Activated CD8-positive, alpha-beta memory T cell treated with anti-CD3 and anti-CD28 coated beads for 1 hour (primary cell): Measurements from ENCODE around the gene OR10A5.
"Not testable (repeated sequence)": the region's sequence is repeated elsewhere in the genome, so short reads cannot be mapped to it uniquely, and the experiment has no call there.

Experiments used
- DNase-seq, 2 donors: peaks; one replicate each; pipeline ENCODE4 v3.0.0-alpha.2; 2020; ENCODE audit warnings: low read depth in 1 of 2; ENCODE audit errors: extremely low read depth in 1 of 2

OR10A5 gene, protein sequence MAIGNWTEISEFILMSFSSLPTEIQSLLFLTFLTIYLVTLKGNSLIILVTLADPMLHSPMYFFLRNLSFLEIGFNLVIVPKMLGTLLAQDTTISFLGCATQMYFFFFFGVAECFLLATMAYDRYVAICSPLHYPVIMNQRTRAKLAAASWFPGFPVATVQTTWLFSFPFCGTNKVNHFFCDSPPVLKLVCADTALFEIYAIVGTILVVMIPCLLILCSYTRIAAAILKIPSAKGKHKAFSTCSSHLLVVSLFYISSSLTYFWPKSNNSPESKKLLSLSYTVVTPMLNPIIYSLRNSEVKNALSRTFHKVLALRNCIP

DNA sequence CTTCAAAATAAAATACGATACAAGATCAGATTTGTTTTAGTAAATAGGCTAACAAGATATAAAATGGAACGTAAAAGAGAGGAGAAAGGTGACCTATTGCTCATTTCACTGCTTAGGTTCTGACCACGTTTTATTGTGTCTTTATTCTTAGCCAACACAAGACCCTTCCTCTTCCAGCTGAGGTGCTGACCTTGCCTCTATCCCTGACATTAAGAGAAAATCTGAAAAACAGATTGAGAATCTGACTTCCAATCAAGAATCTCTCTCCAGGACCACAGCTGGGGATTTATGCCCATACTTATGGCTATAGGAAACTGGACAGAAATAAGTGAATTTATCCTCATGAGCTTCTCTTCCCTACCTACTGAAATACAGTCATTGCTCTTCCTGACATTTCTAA, at the start of gene OR10A5:
Gene OR10A5, plus strand, starts transcription at position 301 of the 400 bp plus-strand sequence. Its CDS starts 0 bp downstream, at position 301.
- no peak for DNase-seq

DNA sequence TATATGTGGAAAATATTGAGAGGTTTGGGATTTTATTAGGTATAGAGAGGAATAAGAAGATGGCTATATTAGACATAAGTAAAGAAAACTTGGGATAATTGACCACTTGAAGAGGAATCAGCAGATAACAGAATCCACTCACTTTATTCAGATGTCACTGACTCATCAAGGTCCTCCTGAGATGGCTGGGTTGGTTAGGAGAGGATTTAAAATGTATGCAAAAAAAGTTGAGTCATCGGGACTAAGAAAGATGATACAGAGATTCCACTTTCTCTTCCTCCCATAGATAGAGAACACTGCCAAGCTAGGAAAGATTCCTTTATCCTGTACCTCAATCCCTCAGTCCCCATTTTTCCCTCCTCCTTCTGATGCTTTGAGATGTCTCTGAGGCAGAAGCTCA, 46.1 kb upstream of the OR10A5 start, which contains the start of gene OR6A2:
Gene OR6A2, minus strand, starts transcription at position 288 of the 400 bp plus-strand sequence. CDS start 3,981 bp downstream, outside the sequence.
- no peak for DNase-seq

DNA sequence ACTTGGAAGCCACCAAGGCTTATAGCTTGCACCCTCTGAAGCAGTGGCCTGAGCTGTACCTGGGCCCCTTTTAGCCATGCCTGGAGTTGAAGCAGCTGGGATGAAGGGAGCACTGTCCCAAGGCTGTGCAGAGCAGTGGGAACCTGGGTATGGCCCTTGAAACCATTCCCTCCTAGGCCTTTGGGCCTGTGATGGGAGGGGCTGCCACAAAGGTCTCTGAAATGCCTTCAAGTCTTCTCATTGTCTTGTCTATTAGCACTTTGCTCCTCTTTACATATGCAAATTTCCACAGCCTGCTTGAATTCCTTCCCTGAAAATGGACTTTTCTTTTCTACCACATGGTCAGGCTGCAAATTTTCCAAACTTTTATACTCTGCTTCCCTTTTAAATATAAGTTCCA, 44.4 kb upstream of the OR10A5 start:
- not testable (repeated sequence) for DNase-seq

DNA sequence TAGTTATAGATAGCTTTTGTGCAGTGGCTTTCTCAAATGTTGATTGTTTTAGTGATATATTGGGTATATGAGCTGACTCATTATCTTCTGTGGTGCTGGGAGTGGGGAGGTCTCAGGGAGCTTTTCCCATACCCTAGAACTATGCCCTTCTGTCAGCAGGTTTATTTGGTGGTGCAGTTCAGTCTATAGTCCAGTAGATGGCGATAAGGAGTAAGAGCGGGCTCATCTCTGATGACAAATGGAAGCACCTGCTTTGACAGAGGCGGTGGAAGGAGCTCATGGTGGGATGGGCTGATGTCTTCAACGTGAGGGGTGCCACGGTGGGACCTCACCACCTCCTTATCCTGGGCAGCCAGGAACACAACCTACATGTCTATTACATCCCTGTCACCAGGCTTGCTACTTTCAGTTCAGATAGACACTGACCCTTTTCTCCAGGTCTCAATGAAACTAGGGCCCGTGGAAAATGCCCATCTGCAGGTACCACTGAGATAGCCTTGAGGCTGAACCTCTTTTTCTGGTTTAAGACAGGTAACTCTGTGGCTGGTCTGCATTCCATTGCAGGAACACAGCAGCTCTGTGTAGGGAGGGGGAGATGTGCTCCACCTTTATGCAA, 33.0 kb upstream of the OR10A5 start:
- DNase-seq = no peak

DNA sequence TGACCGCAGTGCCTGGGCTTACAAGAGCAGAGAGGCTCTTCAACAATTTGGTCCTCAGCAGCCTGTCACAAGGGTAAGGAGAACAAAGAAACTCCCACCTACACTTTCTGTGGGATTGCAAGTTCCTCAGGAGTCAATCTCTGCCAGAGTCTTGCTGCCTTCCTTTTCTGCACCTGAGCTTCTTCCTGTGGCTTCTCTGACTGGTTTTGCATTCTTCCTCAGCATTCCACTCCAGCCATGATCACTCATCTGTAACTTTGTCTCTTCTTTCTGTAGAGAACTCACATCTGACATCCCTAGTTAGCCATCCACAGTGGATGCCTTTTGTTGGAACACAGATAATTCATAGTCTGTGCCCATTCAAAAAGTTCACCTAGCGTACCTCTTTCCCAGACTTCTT, 31.8 kb upstream of the OR10A5 start:
- no peak for DNase-seq

DNA sequence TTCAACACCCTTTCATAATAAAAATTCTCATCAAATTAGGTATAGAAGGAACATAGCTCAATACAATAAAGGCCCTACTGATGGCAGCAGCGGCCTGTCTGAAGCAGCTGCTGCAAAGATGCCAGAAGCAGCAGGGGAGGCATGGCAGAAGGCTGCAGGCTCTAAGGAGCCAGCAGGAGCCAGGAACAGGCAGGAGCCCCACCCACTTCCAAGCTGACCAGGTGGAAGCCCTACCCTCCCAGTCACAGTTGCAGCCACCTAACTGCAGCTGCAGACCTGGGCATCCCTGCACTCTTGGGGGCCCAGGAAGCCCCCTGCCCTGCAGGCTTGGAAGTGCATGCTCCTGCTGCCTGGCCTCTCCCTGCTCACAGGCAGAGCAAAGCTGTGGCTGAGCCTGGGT, 27.8 kb upstream of the OR10A5 start:
- DNase-seq = no peak

DNA sequence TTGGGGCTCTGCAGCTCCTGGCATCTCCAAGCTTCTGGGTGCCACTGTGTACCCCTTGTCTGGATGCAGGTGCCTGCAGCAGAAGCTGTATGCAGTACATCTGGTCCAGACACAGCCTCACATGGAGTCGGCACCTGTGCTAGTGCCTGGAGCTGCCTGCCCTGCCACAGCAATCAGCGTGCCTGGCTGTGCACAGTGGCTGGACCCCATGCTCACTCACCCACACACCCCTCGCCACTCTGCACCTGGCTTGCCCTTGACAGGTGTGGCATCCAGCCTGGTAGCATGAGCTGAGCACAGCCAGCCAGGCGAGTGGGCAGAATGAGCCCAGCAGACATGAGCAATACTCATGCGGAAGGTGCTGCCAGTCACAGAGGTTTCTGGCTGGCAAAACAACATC, 26.5 kb upstream of the OR10A5 start:
- no peak for DNase-seq

DNA sequence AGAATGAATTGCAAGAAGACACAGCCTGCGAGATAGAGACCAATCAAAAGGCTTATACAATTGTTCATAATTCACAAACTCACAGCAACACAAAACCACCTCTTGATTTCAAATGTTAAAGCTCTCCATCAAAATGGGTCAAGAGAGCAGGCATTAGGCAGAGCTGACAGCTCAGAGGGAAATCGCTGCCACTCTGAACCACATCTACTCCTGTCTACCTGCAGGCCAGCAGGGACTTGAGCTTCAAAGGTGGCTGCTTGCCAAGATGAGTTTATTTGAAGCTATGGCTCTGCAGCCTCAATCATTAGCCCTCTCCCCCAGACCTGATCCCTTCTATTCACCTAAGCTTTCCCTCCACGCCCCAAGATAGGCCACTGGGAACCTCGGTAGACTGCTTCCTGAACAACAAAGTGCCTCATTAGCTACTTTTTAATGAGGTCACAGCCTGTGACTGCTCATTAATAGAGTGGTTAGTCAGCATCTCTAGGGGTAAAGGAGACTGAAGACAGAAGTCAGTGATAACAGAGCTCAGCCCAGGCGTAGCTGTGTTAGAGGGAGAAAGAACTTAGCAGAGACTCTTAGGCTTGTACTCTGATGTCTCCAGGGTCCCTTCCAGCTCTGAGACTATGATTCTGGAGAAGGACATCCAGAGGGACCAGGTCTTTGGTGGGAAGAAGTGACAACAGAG, 21.2 kb upstream of the OR10A5 start:
- no peak for DNase-seq

DNA sequence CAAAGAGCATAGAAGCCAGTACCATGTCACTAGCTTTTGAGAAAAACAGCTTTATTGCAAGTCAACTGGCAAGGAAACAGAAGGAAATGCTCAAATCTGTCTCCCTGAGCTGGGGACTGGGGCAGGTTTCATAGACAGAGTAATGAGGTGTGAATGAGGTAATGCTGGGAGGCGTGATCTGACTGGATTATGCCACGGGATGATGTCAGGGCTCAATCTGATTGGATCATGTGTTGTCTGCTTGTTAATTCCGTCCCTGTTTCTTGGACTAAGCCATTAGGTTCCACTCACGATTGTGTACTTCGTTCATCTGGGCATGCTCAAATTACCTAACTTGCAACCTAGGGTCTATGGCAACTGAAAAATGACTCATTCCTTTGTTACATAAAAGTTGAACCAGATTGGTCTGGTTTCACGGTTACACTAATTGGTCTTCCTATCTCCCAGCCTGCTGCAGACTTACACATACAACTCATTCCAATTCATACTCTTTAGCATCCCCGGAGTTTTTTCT, 20.2 kb upstream of the OR10A5 start:
- DNase-seq = no peak

DNA sequence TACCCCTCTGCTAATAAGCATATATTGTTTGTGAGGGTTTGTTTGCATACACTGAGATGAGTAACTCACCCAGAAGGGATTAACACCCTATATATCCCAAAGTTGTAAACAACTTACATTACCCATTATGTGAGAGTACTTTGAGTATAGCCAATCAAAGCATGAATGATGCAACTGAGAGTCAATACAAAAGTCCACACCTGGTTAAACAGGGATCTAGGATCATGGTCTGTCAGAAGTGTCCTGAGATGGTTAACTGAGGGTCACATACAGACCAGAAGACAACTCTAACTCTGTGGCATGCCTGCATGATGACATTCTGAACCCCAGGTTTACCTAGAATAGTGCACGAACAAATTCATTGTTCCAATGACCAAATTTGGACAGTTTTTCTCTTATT, 17.4 kb upstream of the OR10A5 start:
- DNase-seq = no peak

DNA sequence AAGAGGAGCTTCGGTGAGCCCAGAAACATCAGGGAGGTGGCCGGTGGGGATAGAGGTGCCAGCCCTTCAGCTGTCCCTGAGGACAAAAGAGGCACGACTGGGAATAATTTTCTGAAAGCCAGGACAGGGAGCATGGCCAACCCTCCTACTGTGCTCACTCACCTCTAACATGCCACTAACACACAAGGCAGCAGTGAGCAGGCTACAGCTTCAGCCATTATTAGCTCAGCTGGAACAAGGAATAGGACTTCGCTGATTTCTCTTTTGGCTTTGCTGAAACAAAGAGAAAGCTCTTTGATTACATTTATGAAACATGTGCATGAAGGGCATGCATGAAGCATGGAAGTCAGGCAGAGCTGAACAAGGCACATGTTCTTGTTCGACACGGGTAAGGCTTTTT, 12.1 kb upstream of the OR10A5 start:
- no peak for DNase-seq

DNA sequence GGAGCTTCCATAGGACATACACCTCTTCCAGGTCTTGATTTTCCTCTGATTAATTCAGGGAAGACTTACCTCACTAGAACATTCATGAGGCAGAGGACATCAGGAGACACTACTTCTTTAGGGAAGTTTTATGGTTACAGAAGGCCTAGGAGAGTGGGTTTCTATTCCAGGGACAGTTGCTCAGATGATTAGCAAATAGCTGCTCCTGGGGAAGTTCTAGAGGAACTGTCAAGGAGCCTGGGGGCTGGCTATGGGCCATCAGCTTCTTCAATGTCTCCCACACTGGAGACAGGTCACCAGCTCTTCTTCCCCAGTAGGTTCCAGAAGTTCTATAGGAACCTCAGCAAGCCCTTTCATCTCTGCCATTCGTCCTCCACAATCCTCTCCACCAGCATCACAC, 11.5 kb upstream of the OR10A5 start:
- DNase-seq = no peak

DNA sequence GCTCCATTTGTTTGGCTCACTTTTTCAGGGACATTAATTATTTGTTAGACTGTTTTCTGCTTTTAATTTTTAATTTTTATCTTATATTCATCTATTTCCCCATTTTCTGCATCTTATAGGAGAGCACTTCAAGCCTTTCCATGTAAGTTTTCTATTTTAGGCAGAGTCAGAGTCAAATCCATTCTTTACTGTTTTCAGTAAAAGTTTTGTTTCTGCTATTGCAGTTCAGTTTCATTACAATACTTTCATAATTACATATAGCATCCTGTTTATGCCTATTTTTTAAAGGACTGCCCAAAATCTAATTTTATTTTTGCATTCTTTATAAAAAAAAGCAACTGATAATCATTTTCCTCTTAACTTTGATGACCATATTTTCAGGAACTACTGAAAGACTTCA, 3.8 kb upstream of the OR10A5 start:
- DNase-seq = no peak

DNA sequence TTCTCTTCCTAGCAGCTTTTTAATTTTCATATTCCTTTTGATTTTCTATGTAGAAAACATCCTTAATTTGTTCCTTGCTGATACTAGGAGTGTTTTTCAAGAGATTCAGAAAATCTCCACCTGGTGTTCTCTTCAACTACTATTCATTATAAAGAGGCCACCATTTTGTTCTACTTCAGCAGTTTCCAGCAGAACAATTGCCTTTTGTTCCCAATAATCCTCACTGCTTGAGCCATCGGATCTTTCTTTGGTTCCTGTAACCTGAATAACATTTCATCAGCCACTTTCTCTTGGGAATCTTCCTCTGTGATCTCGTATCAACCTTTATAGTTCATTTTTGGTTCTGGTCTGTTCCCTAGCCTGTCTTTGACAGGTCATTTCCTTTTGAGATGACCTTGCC, 1.8 kb upstream of the OR10A5 start:
- no peak for DNase-seq

DNA sequence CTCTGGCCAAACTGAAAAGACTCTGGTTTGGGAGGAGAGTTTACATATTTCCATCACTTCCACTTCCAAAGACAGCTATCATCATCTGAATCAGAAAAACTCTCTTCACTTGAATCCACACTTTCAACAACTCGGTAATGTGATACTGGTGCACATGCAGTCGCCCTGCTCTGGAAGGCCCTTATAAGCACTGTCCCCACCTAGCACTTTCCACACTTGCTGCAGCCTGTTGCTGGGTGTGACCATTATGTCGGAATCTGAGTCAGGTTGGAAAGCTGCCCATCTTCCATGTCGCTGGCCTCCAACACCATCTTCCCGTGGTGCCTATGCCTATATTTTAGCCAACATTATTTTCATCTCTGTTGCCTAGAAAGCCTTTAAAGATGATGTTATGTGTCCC, 1.1 kb upstream of the OR10A5 start:
- no peak for DNase-seq

DNA sequence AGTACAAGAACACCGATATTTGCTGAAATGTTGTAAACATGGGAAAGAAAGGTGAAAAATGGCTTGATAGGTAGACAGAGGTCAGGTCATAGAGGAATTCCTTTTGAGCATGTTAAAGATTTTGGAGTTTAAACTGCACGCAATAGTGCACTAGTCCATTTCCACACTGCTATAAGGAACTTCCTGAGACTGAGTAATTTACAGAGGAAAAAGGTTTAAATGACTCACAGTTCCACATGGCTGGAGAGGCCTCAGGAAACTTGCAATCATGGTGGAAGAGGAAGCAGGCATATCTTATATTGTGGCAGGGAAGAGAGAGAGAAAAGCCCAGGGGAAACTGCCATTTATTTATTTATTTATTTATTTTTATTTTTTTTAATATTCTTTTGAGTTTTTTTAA, 5.0 kb downstream of the OR10A5 start:
- no peak for DNase-seq

DNA sequence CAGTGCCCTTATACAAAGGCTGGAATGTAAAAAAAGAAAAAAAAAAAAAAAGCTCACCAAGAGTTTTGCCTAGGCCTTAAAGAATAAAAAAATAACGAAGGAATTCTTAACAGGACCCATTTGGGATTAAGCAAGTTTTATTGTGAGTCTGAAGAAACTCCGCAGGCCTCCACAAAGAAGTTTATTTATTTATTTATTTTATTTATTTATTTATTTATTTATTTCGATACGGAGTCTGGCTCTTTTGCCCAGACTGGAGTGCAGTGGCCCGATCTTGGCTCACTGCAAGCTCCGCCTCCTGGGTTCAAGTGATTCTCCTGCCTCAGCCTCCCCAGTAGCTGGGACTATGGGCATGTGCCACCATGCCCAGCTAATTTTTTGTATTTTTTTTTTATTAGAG, 9.3 kb downstream of the OR10A5 start:
- DNase-seq = not testable (repeated sequence)

DNA sequence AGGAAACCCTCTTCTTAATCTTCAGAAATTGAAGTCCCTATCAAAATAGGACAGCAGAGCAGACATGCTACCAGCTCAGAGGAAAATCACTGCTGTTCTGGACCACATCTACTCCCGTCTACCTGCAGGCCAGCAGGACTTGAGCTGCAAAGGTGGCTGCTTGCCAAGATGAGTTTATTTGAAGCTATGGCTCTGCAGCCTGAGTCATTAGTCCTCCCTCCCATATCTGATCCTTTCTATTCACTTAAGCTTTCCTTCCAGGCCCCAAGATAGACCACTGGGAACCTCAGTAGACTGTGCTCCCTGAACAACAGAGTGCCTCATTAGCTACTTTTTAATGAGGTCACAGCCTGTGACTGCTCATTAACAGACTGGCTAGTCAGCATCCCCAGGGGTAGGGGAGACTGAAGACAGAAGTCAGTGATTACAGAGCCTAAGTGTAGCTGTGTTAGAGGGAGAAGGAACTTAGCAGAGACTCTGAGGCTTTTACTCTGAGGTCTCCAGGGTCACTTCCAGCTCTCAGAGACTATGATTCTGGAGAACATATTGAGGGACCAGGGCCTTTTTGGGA, 10.6 kb downstream of the OR10A5 start:
- no peak for DNase-seq

DNA sequence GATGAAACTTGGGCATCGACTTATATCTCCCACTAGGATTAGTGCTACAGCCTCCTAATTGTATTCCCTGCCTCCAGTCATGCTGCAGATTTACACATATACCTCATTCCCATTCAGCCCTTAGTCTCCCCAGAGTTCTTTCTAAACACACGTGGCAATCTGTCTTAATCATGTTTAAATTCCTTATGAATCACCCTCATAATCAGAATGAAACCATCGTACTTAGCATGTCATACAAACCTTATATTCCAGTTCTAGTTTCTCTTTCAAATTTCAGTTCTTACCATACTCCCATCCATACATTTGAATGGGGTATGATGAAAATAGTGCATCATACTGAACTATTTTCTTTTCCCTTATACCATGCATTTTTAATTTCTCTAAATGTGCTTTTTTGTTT, 11.4 kb downstream of the OR10A5 start:
- DNase-seq = no peak

DNA sequence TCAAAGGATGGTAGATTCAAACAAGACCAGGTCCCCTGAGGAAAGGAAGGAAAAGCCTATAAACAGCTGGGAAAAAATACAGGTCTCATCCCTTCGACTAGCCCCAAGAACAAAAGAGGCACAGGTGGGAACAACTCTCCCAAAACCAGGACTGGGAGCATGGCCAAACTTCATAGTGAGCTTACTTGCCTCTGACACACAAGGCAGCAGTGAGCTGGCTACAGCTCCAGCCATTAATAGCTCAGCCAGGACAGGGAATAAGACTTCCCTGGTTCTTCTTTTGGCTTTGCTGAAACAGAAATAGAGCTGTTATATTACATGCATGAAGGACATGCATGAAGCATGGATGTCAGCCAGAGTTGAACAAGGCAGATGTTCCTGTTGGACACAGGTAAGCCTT, 17.5 kb downstream of the OR10A5 start, which contains the start of gene OR10A2:
Gene OR10A2, plus strand, starts transcription at position 97 of the 400 bp plus-strand sequence. CDS start 6,698 bp downstream, outside the sequence.
- no peak for DNase-seq

DNA sequence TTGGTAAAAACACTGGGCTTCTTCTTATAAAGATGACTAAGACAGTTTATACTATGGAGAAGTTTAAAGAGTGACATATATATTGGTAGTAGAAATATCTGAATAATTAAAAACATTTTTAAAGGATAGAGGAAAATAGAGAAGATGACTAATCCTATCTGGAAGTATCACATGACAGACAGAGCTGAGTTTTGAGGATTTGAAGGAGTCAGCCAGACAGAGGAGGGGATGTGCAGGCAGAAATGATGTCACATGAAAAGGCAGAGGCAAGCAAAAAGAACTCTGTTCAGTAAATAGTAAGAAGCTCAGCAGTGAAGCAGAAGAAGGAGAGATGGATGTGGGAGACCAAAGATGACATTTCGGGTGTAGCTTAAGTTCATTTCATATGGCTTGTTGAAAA, 19.0 kb downstream of the OR10A5 start:
- no peak for DNase-seq
